H1 (cell line): ENCODE data around the gene ZNF106. TPM values are rescaled to one million over a fixed set of nuclear protein-coding genes. Genes with fewer than 3 reads are reported as not detected.

Experiments
- CTCF ChIA-PET: fragments of 300-600 bp; sonication (Branson Sonifier 250); formaldehyde crosslinking; loops from one replicate; lab custom pipeline; 2021; ENCODE audit not compliant: partially characterized antibody; lab: Charles Lee
- POLR2A ChIA-PET: fragments of 300-600 bp; sonication (Branson Sonifier 250); formaldehyde crosslinking; loops from one replicate; lab custom pipeline; 2021; ENCODE audit warnings: inconsistent platforms; ENCODE audit not compliant: partially characterized antibody; lab: Charles Lee
- DNase-seq, 2 experiments: peaks; one replicate each; pipeline versions ENCODE4 v3.0.0 to v3.0.0-alpha.2; 2010 to 2022; ENCODE audit warnings: low spot score in 2 of 2, low read depth in 1 of 2, mixed read lengths in 1 of 2
- FAIRE-seq: peaks from 2 replicates; lab custom pipeline; 2011; peaks lifted over from hg19 to GRCh38; lab: Jason Lieb, UNC
- H2AFZ ChIP-seq: 2 replicates; pipeline ENCODE4 v1.8.1; 2012; ENCODE audit warnings: low read length, inconsistent platforms
- H2AK5ac ChIP-seq: 2 replicates; pipeline ENCODE4 v1.6.1; 2013; ENCODE audit warnings: low read depth, low read length
- H2BK120ac ChIP-seq: replicated peaks from 2 replicates; pipeline ENCODE3; 2013; ENCODE audit warnings: low read depth, low read length, inconsistent platforms
- H2BK12ac ChIP-seq: 2 replicates; pipeline ENCODE4 v1.6.1; 2013; ENCODE audit warnings: low read depth, low read length
- H2BK15ac ChIP-seq: 2 replicates; pipeline ENCODE4 v1.6.1; 2013; ENCODE audit warnings: low read length
- H2BK20ac ChIP-seq: 2 replicates; pipeline ENCODE4 v1.6.1; 2013; ENCODE audit warnings: low read length
- H2BK5ac ChIP-seq: 2 replicates; pipeline ENCODE4 v1.6.1; 2013; ENCODE audit warnings: low read depth, low read length
- H3K14ac ChIP-seq: 2 replicates; pipeline ENCODE4 v1.6.1; 2013; ENCODE audit warnings: inconsistent platforms; ENCODE audit not compliant: insufficient read length
- H3K18ac ChIP-seq: 2 replicates; pipeline ENCODE4 v1.6.1; 2013; ENCODE audit warnings: low read length; ENCODE audit errors: extremely low read depth
- H3K23ac ChIP-seq: 2 replicates; pipeline ENCODE4 v1.6.1; 2013; ENCODE audit warnings: inconsistent platforms; ENCODE audit not compliant: insufficient read length
- H3K23me2 ChIP-seq: 2 replicates; pipeline ENCODE4 v1.6.1; 2013; ENCODE audit warnings: low read depth, low read length
- H3K27ac ChIP-seq: 2 replicates; pipeline ENCODE4 v1.6.1; 2011; ENCODE audit warnings: low read depth, low read length, inconsistent platforms
- H3K27me3 ChIP-seq, 4 experiments: replicated peaks in 1 of 4; 1 replicate in 1 of 4; 2 replicates in 3 of 4; pipeline versions ENCODE4 v1.6.1 to v1.8.1; 2011 to 2013; ENCODE audit warnings: low read length in 3 of 4, mild to moderate bottlenecking in 3 of 4, inconsistent platforms in 2 of 4, mixed read lengths in 2 of 4, moderate library complexity in 1 of 4; ENCODE audit not compliant: control insufficient read depth in 3 of 4, insufficient read depth in 3 of 4; ENCODE audit errors: extremely low read depth in 1 of 4
- H3K36me3 ChIP-seq, 4 experiments: 2 replicates each; pipeline versions ENCODE4 v1.6.1 to v1.8.1; 2011 to 2013; ENCODE audit warnings: mild to moderate bottlenecking in 4 of 4, low read length in 3 of 4, moderate library complexity in 2 of 4, control low read depth in 1 of 4, inconsistent platforms in 1 of 4; ENCODE audit not compliant: insufficient read depth in 4 of 4, control insufficient read depth in 2 of 4
- H3K4ac ChIP-seq: replicated peaks from 2 replicates; pipeline ENCODE3; 2013; ENCODE audit warnings: low read length, low read depth, mixed read lengths, inconsistent platforms; ENCODE audit not compliant: insufficient read length
- H3K4me1 ChIP-seq, 4 experiments: replicated peaks in 1 of 4; 1 replicate in 1 of 4; 2 replicates in 3 of 4; pipeline versions ENCODE4 v1.6.1 to v1.8.1; 2011 to 2013; ENCODE audit warnings: low read length in 3 of 4, inconsistent platforms in 2 of 4, mixed read lengths in 1 of 4; ENCODE audit not compliant: insufficient read depth in 4 of 4, control insufficient read depth in 3 of 4
- H3K4me2 ChIP-seq, 2 experiments: 2 replicates each; pipeline versions ENCODE4 v1.6.1 to v1.8.1; 2011 to 2013; ENCODE audit warnings: low read depth in 2 of 2, low read length in 2 of 2, control low read depth in 1 of 2, inconsistent platforms in 1 of 2, mild to moderate bottlenecking in 1 of 2; ENCODE audit not compliant: insufficient read depth in 1 of 2
- H3K4me3 ChIP-seq, 4 experiments: fragments of 200-600, 300-600 bp in 1 of 4; sonication (generic), shearing (Covaris generic), sonication (Bioruptor Twin) in 1 of 4; 2 replicates each; pipeline versions ENCODE4 v1.5.1 to v1.8.1; 2011 to 2016; ENCODE audit warnings: low read length in 4 of 4, low read depth in 3 of 4, control low read depth in 2 of 4, inconsistent platforms in 2 of 4, mild to moderate bottlenecking in 2 of 4, mixed read lengths in 1 of 4, moderate library complexity in 1 of 4; ENCODE audit not compliant: insufficient read depth in 2 of 4; ENCODE audit errors: extremely low read depth in 1 of 4
- H3K56ac ChIP-seq: replicated peaks from 2 replicates; pipeline ENCODE3; 2013; ENCODE audit warnings: low read depth, mild to moderate bottlenecking, mixed read lengths, low read length, inconsistent platforms; ENCODE audit not compliant: insufficient read length
- H3K79me1 ChIP-seq: 2 replicates; pipeline ENCODE4 v1.6.1; 2013; ENCODE audit warnings: low read depth, low read length, control low read depth
- H3K79me2 ChIP-seq, 2 experiments: 2 replicates each; pipeline versions ENCODE4 v1.6.1 to v1.8.1; 2012 to 2013; ENCODE audit warnings: low read length in 2 of 2, mild to moderate bottlenecking in 2 of 2, inconsistent platforms in 1 of 2; ENCODE audit not compliant: insufficient read depth in 2 of 2, control insufficient read depth in 1 of 2
- H3K9ac ChIP-seq, 4 experiments: replicated peaks in 1 of 4; 1 replicate in 1 of 4; 2 replicates in 3 of 4; pipeline versions ENCODE4 v1.6.1 to v1.8.1; 2011 to 2013; ENCODE audit warnings: low read depth in 3 of 4, low read length in 3 of 4, control low read depth in 2 of 4, mild to moderate bottlenecking in 2 of 4, moderate library complexity in 2 of 4, inconsistent platforms in 1 of 4; ENCODE audit errors: extremely low read depth in 1 of 4
- H3K9me3 ChIP-seq, 2 experiments: 2 replicates each; pipeline versions ENCODE4 v1.6.1 to v1.8.1; 2012 to 2013; ENCODE audit warnings: mild to moderate bottlenecking in 2 of 2, moderate library complexity in 2 of 2, control low read depth in 1 of 2, inconsistent platforms in 1 of 2, low read depth in 1 of 2, low read length in 1 of 2, mixed read lengths in 1 of 2; ENCODE audit not compliant: insufficient read depth in 2 of 2
- H4K20me1 ChIP-seq, 2 experiments: replicated peaks in 1 of 2; 2 replicates each; pipeline versions ENCODE3 to v1.8.1; 2011 to 2013; ENCODE audit warnings: inconsistent platforms in 2 of 2, low read length in 2 of 2, mild to moderate bottlenecking in 1 of 2; ENCODE audit not compliant: insufficient read depth in 2 of 2, control insufficient read depth in 1 of 2
- H4K5ac ChIP-seq: 2 replicates; pipeline ENCODE4 v1.6.1; 2013; ENCODE audit warnings: low read length, low read depth, mixed read lengths, inconsistent platforms; ENCODE audit not compliant: insufficient read length
- H4K8ac ChIP-seq: 2 replicates; pipeline ENCODE4 v1.8.0; 2013; ENCODE audit warnings: mild to moderate bottlenecking, moderate library complexity, low read length, inconsistent platforms; ENCODE audit not compliant: insufficient read depth; ENCODE audit errors: extremely low read depth
- H4K91ac ChIP-seq: replicated peaks from 2 replicates; pipeline ENCODE3; 2013; ENCODE audit warnings: low read length, mixed read lengths, inconsistent platforms; ENCODE audit not compliant: insufficient read length
- EGR1 ChIP-seq: IDR thresholded peaks from 2 replicates; pipeline ENCODE4 v1.6.1; 2011; ENCODE audit warnings: low read depth, low read length, borderline replicate concordance
- EZH2 ChIP-seq: fragments of 200-600 bp; sonication (generic); IDR thresholded peaks from 2 replicates; pipeline ENCODE4 v1.7.1; 2012; ENCODE audit warnings: low read depth, mild to moderate bottlenecking, moderate library complexity, low read length, inconsistent platforms; ENCODE audit not compliant: severe bottlenecking
- HDAC2 ChIP-seq, 2 experiments: fragments of 300-600 bp in 1 of 2; sonication (generic) in 1 of 2; IDR thresholded peaks; 2 replicates each; pipeline ENCODE4 v1.6.1; 2011 to 2012; ENCODE audit warnings: low read depth in 2 of 2, low read length in 2 of 2, mild to moderate bottlenecking in 2 of 2, moderate library complexity in 2 of 2, borderline replicate concordance in 1 of 2, inconsistent platforms in 1 of 2
- JUND ChIP-seq: IDR thresholded peaks from 2 replicates; pipeline ENCODE4 v1.6.1; 2011; ENCODE audit warnings: mild to moderate bottlenecking, improper control_type of control experiment, low read length
- NANOG ChIP-seq: IDR thresholded peaks from 2 replicates; pipeline ENCODE4 v1.6.1; 2011; ENCODE audit warnings: low read length, low read depth, mild to moderate bottlenecking, inconsistent platforms; ENCODE audit not compliant: insufficient read depth, poor library complexity, severe bottlenecking
- TCF12 ChIP-seq: IDR thresholded peaks from 2 replicates; pipeline ENCODE4 v1.6.1; 2011; ENCODE audit warnings: low read depth, mild to moderate bottlenecking, low read length
- YY1 ChIP-seq: IDR thresholded peaks from 2 replicates; pipeline ENCODE4 v1.6.1; 2011; ENCODE audit warnings: low read depth, mild to moderate bottlenecking, low read length
- WGBS, 2 experiments: shearing (Covaris generic) in 1 of 2; methylation state at CpG; one replicate each; pipeline versions ENCODE4 v1.1.6 to v1.1.7; 2013 to 2015; ENCODE audit warnings: low lambda C conversion rate in 2 of 2, mixed read lengths in 2 of 2, inconsistent platforms in 1 of 2, low coverage in 1 of 2, missing lambda C conversion rate in 1 of 2; ENCODE audit not compliant: insufficient replicate concordance in 2 of 2, insufficient coverage in 1 of 2, insufficient read length in 1 of 2; ENCODE audit errors: extremely low coverage in 1 of 2, missing lambda C conversion rate in 1 of 2; 5-methylcytosine and 5-hydroxymethylcytosine counted together
- polyA plus RNA-seq, 7 experiments: library from polyadenylated mRNA; depleted of rRNA in 3 of 7; stranded (reverse) in 5 of 7; unstranded in 2 of 7; fragments of >200 nt in 5 of 7; fragments of 200-250 nt in 2 of 7; gene quantifications; 1 replicate in 5 of 7; 2 replicates in 1 of 7; 4 replicates in 1 of 7; pipeline versions ENCODE4 v1.2.1 to v1.2.3, GENCODE V29; 2011 to 2013; ENCODE audit warnings: missing spikeins in 2 of 7, mixed read lengths in 2 of 7
- total RNA-seq: library from RNA; stranded (reverse); fragmentation: NEBNext Ultra II Directional; extraction: Animal tissue kit (Norgen Biotek cat#: 25700); gene quantifications from 2 replicates; pipeline ENCODE4 v1.2.1, GENCODE V29; 2021
- TF ChIP-seq, protein P1 (sequence below), 3 experiments: IDR thresholded peaks; 1 replicate in 2 of 3; 2 replicates in 1 of 3; pipeline versions ENCODE4 v1.5.1 to v1.6.1; 2011; ENCODE audit warnings: low read length in 3 of 3, mild to moderate bottlenecking in 3 of 3, inconsistent platforms in 2 of 3, low read depth in 1 of 3, moderate library complexity in 1 of 3; ENCODE audit not compliant: insufficient read depth in 1 of 3; ENCODE audit errors: control extremely low read depth in 1 of 3
- TF ChIP-seq, protein P2 (sequence below): IDR thresholded peaks from 2 replicates; pipeline ENCODE4 v1.6.1; 2011; ENCODE audit warnings: low read depth, mild to moderate bottlenecking, low read length; ENCODE audit not compliant: insufficient read depth

Gene ZNF106
- total and polyA plus RNA-seq, 2 of the 8 experiments (the other 6 are each of a cell fraction or from before 2014, with no cell fraction given) = 18.2 to 62.0 TPM

DNA sequence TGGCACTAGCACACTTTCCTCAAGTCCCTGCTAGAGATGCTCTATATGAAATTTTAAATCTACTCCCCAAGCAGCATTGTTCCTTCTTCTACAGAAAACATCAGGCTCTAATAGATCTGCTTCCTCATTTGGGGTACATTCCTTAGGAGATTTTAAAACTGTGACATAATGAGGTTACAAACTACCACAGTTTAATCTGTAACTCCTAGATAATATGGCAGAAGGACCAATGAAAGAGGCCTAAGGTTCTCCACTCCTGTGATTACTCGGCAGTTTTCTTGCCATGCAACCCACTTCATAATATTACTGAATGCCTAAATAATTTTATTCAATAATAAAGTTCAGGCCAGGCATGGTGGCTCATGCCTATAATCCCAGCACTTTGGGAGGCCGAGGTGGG, 16.1 kb downstream of the ZNF106 start:
- peaks cover 0 to 3% of the 10 kb centered on the region in 2 experiments for H4K20me1 ChIP-seq
- no peak overlapping the region for H3K23ac ChIP-seq
- H3K4me3 ChIP-seq = no peak overlapping the region
- 89% methylated on average over 2 of the region's 2 CpGs; no CpG with 5 or more reads in 1 of the 2 experiments for WGBS, 2 experiments
- H2BK5ac ChIP-seq = no peak overlapping the region
- H3K36me3 ChIP-seq = peaks cover 0 to 3% (median 0%) of the 10 kb centered on the region in 4 experiments; a peak in 1 of 8 replicates
- H3K4me2 ChIP-seq = no peak overlapping the region
- no peak overlapping the region for H2BK120ac ChIP-seq
- no peak overlapping the region for H2AK5ac ChIP-seq
- H3K27ac ChIP-seq = no peak overlapping the region
- ChIA-PET POLR2A (interaction anchor here (0.9 kb wide), 1 partner anchor 16 kb away, joined by 3 read pairs; the partner anchor contains the start of gene ZNF106), CTCF (no interaction called here)
- no peaks in the 10 kb centered on the region for H3K23me2 ChIP-seq
- no peak overlapping the region for H2AFZ ChIP-seq
- no peak overlapping the region for H2BK15ac ChIP-seq
- H3K14ac ChIP-seq = no peak overlapping the region
- FAIRE-seq (no peak), DNase-seq (no peak)
- no peak overlapping the region for H2BK12ac ChIP-seq
- H4K8ac ChIP-seq = no peak overlapping the region
- no peak overlapping the region for H3K56ac ChIP-seq
- no peaks in the 10 kb centered on the region for H3K9me3 ChIP-seq
- H4K91ac ChIP-seq = no peak overlapping the region
- 0 out of 4 replicates have a peak, but pooled peaks cover 0 to 3% of the 10 kb centered on the region in 2 experiments for H3K79me2 ChIP-seq
- H3K9ac ChIP-seq = no peak overlapping the region
- H3K4ac ChIP-seq = no peak overlapping the region
- no peak overlapping the region for H4K5ac ChIP-seq
- H2BK20ac ChIP-seq = no peak overlapping the region
- H3K4me1 ChIP-seq = no peaks in the 10 kb centered on the region
- H3K79me1 ChIP-seq = no peaks in the 10 kb centered on the region; the same call in 1 of the 2 replicates
- H3K27me3 ChIP-seq = no peaks in the 10 kb centered on the region
- no peak overlapping the region for H3K18ac ChIP-seq
- no peak for TF ChIP-seq EGR1
- TF ChIP-seq, protein P1, sequence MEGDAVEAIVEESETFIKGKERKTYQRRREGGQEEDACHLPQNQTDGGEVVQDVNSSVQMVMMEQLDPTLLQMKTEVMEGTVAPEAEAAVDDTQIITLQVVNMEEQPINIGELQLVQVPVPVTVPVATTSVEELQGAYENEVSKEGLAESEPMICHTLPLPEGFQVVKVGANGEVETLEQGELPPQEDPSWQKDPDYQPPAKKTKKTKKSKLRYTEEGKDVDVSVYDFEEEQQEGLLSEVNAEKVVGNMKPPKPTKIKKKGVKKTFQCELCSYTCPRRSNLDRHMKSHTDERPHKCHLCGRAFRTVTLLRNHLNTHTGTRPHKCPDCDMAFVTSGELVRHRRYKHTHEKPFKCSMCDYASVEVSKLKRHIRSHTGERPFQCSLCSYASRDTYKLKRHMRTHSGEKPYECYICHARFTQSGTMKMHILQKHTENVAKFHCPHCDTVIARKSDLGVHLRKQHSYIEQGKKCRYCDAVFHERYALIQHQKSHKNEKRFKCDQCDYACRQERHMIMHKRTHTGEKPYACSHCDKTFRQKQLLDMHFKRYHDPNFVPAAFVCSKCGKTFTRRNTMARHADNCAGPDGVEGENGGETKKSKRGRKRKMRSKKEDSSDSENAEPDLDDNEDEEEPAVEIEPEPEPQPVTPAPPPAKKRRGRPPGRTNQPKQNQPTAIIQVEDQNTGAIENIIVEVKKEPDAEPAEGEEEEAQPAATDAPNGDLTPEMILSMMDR (IDR thresholded peaks at IDR 0.05; ENCODE audit: control extremely low read depth in 1 of 3, insufficient read depth in 1 of 3, low read depth in 1 of 3, low read length in 3 of 3) = no peak
- TF ChIP-seq, protein P2, sequence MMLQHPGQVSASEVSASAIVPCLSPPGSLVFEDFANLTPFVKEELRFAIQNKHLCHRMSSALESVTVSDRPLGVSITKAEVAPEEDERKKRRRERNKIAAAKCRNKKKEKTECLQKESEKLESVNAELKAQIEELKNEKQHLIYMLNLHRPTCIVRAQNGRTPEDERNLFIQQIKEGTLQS = no peak
- no peak for TF ChIP-seq EZH2
- TF ChIP-seq YY1 = no peak
- no peak for TF ChIP-seq HDAC2 (IDR thresholded peaks at IDR 0.05; ENCODE audit: borderline replicate concordance in 1 of 2, low read depth in 2 of 2, low read length in 2 of 2)
- no peak for TF ChIP-seq JUND
- no peak for TF ChIP-seq NANOG
- no peak for TF ChIP-seq TCF12
